WTC11 (cell line): Measurements from ENCODE around the gene SCML1. TPM values are rescaled to one million over a fixed set of nuclear protein-coding genes. Genes with fewer than 3 reads are reported as not detected.

Source experiments
- ATAC-seq: fragments of 200-7000 bp; cut with Tn5 transposase; 2 replicates; pipeline ENCODE4 v1.10.0; 2021; ENCODE audit warnings: mild to moderate bottlenecking, moderate library complexity
- CTCF ChIA-PET: fragments of 300-600 bp; sonication (Branson Sonifier 250); formaldehyde crosslinking; loops from one replicate; lab custom pipeline; 2021; ENCODE audit warnings: antibody characterized with exemption; lab: Charles Lee
- POLR2A ChIA-PET: fragments of 350-600 bp; sonication (Branson Sonifier 250); formaldehyde crosslinking; loops from one replicate; lab custom pipeline; 2021; ENCODE audit warnings: antibody characterized with exemption; lab: Charles Lee
- DNase-seq: peaks from one replicate; pipeline ENCODE4 v3.0.0; 2021; ENCODE audit warnings: low spot score
- H3K27ac Mint-ChIP-seq: 2 replicates; pipeline ENCODE4 v1.8.0; 2021; ENCODE audit warnings: mixed read lengths
- H3K27me3 Mint-ChIP-seq: 2 replicates; pipeline ENCODE4 v1.8.0; 2021; ENCODE audit warnings: low read depth, mild to moderate bottlenecking, moderate library complexity, mixed read lengths
- H3K36me3 Mint-ChIP-seq: 2 replicates; pipeline ENCODE4 v1.8.0; 2021; ENCODE audit warnings: mixed read lengths
- H3K4me1 Mint-ChIP-seq: 2 replicates; pipeline ENCODE4 v1.8.0; 2022; ENCODE audit warnings: mixed read lengths
- H3K4me3 Mint-ChIP-seq: 2 replicates; pipeline ENCODE4 v1.8.0; 2021; ENCODE audit warnings: mild to moderate bottlenecking, moderate library complexity, mixed read lengths
- H3K9me3 Mint-ChIP-seq: 2 replicates; pipeline ENCODE4 v1.8.0; 2021; ENCODE audit warnings: mixed read lengths
- HMGA2 ChIP-seq: fragments of 250-450 bp; sonication (Bioruptor Pico); IDR thresholded peaks from 2 replicates; pipeline ENCODE4 v1.4.0; 2021; ENCODE audit warnings: mild to moderate bottlenecking, moderate library complexity
- KAT7 ChIP-seq: sonication (generic); formaldehyde crosslinking; IDR thresholded peaks from 2 replicates; pipeline ENCODE4 v1.8.1; 2023; ENCODE audit warnings: missing genetic modification reagents, mild to moderate bottlenecking, borderline replicate concordance
- MXD4 ChIP-seq: fragments of 250-450 bp; sonication (Bioruptor Pico); IDR thresholded peaks from 2 replicates; pipeline ENCODE4 v1.8.0; 2021; ENCODE audit warnings: mild to moderate bottlenecking, moderate library complexity, borderline replicate concordance
- NFE2L1 ChIP-seq: sonication (generic); formaldehyde crosslinking; IDR thresholded peaks from 2 replicates; pipeline ENCODE4 v1.8.1; 2023; ENCODE audit warnings: missing genetic modification reagents
- RELA ChIP-seq: sonication (generic); formaldehyde crosslinking; IDR thresholded peaks from 2 replicates; pipeline ENCODE4 v1.8.1; 2022; ENCODE audit warnings: missing genetic modification reagents, mild to moderate bottlenecking, borderline replicate concordance
- SMAD3 ChIP-seq: sonication (generic); formaldehyde crosslinking; IDR thresholded peaks from 2 replicates; pipeline ENCODE4 v1.8.0; 2022; ENCODE audit warnings: missing genetic modification reagents, mild to moderate bottlenecking, borderline replicate concordance
- SMAD4 ChIP-seq: sonication (generic); formaldehyde crosslinking; IDR thresholded peaks from 2 replicates; pipeline ENCODE4 v1.8.0; 2022; ENCODE audit warnings: mild to moderate bottlenecking, missing genetic modification reagents
- TEAD4 ChIP-seq: sonication (generic); formaldehyde crosslinking; IDR thresholded peaks from 2 replicates; pipeline ENCODE4 v1.8.0; 2022; ENCODE audit warnings: mild to moderate bottlenecking, missing genetic modification reagents
- ZNF232 ChIP-seq: sonication (generic); formaldehyde crosslinking; IDR thresholded peaks from 2 replicates; pipeline ENCODE4 v1.8.0; 2022; ENCODE audit warnings: mild to moderate bottlenecking, missing genetic modification reagents
- ZNF671 ChIP-seq: fragments of 250-450 bp; sonication (Bioruptor Pico); IDR thresholded peaks from 2 replicates; pipeline ENCODE4 v1.8.0; 2021; ENCODE audit warnings: mild to moderate bottlenecking
- total RNA-seq: library from RNA; stranded (reverse); gene quantifications from 3 replicates; pipeline ENCODE4 v1.2.3, GENCODE V29; 2021
- TF ChIP-seq, protein P1 (sequence below): sonication (generic); formaldehyde crosslinking; IDR thresholded peaks from 2 replicates; pipeline ENCODE4 v1.8.1; 2022; ENCODE audit warnings: mild to moderate bottlenecking, missing genetic modification reagents, moderate library complexity, borderline replicate concordance
- TF ChIP-seq, protein P2 (sequence below): sonication (generic); formaldehyde crosslinking; IDR thresholded peaks from 2 replicates; pipeline ENCODE4 v1.8.1; 2022; ENCODE audit warnings: missing genetic modification reagents, borderline replicate concordance
- TF ChIP-seq, protein P3 (sequence below): sonication (generic); formaldehyde crosslinking; IDR thresholded peaks from 2 replicates; pipeline ENCODE4 v1.8.0; 2022; ENCODE audit warnings: mild to moderate bottlenecking, missing genetic modification reagents
- TF ChIP-seq, protein P4 (sequence below): sonication (generic); formaldehyde crosslinking; IDR thresholded peaks from 2 replicates; pipeline ENCODE4 v1.8.0; 2022; ENCODE audit warnings: missing genetic modification reagents
- TF ChIP-seq, protein P5 (sequence below): sonication (generic); formaldehyde crosslinking; IDR thresholded peaks from 2 replicates; pipeline ENCODE4 v1.8.1; 2023; ENCODE audit warnings: mild to moderate bottlenecking, missing genetic modification reagents, moderate library complexity
- TF ChIP-seq, protein P6 (sequence below): sonication (generic); formaldehyde crosslinking; IDR thresholded peaks from 2 replicates; pipeline ENCODE4 v1.8.1; 2023; ENCODE audit warnings: mild to moderate bottlenecking, missing genetic modification reagents, borderline replicate concordance
- TF ChIP-seq, protein P7 (sequence below): sonication (generic); formaldehyde crosslinking; conservative IDR thresholded peaks from 2 replicates; pipeline ENCODE4 v1.8.1; 2022; ENCODE audit warnings: mild to moderate bottlenecking, missing genetic modification reagents
- TF ChIP-seq, protein P8 (sequence below): sonication (generic); formaldehyde crosslinking; IDR thresholded peaks from 2 replicates; pipeline ENCODE4 v1.8.0; 2022; ENCODE audit warnings: mild to moderate bottlenecking, missing genetic modification reagents

SCML1 gene
- total RNA-seq, 1 experiment from 2014 or later, result 2.3 TPM

DNA sequence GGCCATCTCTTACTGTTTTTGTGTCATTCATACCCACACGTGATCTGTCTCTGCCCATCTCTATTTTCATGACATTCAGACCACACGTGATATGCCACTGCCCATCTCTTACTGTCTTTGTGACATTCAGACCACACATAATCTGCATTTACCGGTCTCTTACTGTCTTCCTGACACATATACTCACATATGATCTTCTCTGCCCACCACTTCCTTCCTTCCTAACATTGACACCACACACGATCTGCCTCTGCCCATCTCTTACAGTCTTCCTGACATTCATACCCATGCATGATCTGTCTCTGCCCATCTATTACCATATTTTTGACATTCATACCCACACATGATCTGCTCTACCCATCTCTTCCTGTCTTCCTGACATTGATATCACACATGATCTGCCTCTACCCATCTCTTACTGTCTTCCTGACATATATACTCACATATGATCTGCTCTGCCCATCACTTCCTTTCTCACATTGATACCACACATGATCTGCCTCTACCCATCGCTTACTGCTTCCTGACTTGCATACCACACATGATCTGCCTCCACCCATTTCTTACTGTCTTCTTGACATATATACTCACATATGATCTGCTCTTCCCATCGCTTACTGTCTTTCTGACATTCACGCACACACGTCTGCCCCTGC is 36.1 kb downstream of the SCML1 start:
- DNase-seq (no peak), ATAC-seq (no peak)
- ChIA-PET POLR2A (no interaction called here), CTCF (no interaction called here)
- Mint-ChIP-seq H3K4me1 (no peaks in the 10 kb centered on the region), H3K27me3 (no peaks in the 10 kb centered on the region), H3K9me3 (no peaks in the 10 kb centered on the region; the same call in 1 of the 2 replicates), H3K27ac (no peak overlapping the region), H3K4me3 (no peak overlapping the region), H3K36me3 (no peaks in the 10 kb centered on the region)
- TF ChIP-seq HMGA2 (no peak), NFE2L1 (CRISPR knock-in tag) (no peak), KAT7 (CRISPR knock-in tag) (no peak), TEAD4 (CRISPR knock-in tag) (no peak)
- TF ChIP-seq, protein P1, sequence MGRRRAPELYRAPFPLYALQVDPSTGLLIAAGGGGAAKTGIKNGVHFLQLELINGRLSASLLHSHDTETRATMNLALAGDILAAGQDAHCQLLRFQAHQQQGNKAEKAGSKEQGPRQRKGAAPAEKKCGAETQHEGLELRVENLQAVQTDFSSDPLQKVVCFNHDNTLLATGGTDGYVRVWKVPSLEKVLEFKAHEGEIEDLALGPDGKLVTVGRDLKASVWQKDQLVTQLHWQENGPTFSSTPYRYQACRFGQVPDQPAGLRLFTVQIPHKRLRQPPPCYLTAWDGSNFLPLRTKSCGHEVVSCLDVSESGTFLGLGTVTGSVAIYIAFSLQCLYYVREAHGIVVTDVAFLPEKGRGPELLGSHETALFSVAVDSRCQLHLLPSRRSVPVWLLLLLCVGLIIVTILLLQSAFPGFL (CRISPR knock-in tag), result no peak
- TF ChIP-seq, protein P2, sequence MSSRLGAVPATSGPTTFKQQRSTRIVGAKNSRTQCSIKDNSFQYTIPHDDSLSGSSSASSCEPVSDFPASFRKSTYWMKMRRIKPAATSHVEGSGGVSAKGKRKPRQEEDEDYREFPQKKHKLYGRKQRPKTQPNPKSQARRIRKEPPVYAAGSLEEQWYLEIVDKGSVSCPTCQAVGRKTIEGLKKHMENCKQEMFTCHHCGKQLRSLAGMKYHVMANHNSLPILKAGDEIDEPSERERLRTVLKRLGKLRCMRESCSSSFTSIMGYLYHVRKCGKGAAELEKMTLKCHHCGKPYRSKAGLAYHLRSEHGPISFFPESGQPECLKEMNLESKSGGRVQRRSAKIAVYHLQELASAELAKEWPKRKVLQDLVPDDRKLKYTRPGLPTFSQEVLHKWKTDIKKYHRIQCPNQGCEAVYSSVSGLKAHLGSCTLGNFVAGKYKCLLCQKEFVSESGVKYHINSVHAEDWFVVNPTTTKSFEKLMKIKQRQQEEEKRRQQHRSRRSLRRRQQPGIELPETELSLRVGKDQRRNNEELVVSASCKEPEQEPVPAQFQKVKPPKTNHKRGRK (CRISPR knock-in tag), result no peak
- TF ChIP-seq, protein P3, sequence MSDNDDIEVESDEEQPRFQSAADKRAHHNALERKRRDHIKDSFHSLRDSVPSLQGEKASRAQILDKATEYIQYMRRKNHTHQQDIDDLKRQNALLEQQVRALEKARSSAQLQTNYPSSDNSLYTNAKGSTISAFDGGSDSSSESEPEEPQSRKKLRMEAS (CRISPR knock-in tag), result no peak

DNA sequence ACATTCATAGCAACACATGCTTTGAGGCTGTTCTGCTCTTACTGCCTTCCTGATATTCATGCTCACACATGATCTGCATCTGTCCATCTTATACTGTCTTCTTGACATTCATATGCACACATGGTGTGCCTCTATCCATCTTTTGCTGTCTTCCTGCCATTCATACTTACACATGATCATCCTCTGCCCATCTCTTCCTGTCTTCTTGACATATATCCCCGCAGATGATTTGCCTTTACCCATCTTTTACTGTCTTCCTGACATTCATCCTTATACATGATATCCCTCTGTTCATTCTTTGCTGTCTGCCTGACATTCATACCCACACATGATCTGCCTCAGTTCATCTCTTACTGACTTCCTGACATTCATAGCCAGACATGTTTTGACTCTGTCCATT is 36.8 kb downstream of the SCML1 start:
- Mint-ChIP-seq H3K36me3 (no peaks in the 10 kb centered on the region), H3K4me1 (peaks cover 4% of the 10 kb centered on the region), H3K27ac (no peak overlapping the region)
- TF ChIP-seq RELA (CRISPR knock-in tag), result no peak
- no peak for TF ChIP-seq ZNF232 (CRISPR knock-in tag)
- TF ChIP-seq, protein P4, sequence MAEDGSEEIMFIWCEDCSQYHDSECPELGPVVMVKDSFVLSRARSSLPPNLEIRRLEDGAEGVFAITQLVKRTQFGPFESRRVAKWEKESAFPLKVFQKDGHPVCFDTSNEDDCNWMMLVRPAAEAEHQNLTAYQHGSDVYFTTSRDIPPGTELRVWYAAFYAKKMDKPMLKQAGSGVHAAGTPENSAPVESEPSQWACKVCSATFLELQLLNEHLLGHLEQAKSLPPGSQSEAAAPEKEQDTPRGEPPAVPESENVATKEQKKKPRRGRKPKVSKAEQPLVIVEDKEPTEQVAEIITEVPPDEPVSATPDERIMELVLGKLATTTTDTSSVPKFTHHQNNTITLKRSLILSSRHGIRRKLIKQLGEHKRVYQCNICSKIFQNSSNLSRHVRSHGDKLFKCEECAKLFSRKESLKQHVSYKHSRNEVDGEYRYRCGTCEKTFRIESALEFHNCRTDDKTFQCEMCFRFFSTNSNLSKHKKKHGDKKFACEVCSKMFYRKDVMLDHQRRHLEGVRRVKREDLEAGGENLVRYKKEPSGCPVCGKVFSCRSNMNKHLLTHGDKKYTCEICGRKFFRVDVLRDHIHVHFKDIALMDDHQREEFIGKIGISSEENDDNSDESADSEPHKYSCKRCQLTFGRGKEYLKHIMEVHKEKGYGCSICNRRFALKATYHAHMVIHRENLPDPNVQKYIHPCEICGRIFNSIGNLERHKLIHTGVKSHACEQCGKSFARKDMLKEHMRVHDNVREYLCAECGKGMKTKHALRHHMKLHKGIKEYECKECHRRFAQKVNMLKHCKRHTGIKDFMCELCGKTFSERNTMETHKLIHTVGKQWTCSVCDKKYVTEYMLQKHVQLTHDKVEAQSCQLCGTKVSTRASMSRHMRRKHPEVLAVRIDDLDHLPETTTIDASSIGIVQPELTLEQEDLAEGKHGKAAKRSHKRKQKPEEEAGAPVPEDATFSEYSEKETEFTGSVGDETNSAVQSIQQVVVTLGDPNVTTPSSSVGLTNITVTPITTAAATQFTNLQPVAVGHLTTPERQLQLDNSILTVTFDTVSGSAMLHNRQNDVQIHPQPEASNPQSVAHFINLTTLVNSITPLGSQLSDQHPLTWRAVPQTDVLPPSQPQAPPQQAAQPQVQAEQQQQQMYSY (CRISPR knock-in tag), result no peak
- no peak for TF ChIP-seq HMGA2
- TF ChIP-seq, protein P5, sequence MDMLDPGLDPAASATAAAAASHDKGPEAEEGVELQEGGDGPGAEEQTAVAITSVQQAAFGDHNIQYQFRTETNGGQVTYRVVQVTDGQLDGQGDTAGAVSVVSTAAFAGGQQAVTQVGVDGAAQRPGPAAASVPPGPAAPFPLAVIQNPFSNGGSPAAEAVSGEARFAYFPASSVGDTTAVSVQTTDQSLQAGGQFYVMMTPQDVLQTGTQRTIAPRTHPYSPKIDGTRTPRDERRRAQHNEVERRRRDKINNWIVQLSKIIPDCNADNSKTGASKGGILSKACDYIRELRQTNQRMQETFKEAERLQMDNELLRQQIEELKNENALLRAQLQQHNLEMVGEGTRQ (CRISPR knock-in tag), result no peak
- no peak for TF ChIP-seq SMAD3 (CRISPR knock-in tag)
- TF ChIP-seq, protein P6, sequence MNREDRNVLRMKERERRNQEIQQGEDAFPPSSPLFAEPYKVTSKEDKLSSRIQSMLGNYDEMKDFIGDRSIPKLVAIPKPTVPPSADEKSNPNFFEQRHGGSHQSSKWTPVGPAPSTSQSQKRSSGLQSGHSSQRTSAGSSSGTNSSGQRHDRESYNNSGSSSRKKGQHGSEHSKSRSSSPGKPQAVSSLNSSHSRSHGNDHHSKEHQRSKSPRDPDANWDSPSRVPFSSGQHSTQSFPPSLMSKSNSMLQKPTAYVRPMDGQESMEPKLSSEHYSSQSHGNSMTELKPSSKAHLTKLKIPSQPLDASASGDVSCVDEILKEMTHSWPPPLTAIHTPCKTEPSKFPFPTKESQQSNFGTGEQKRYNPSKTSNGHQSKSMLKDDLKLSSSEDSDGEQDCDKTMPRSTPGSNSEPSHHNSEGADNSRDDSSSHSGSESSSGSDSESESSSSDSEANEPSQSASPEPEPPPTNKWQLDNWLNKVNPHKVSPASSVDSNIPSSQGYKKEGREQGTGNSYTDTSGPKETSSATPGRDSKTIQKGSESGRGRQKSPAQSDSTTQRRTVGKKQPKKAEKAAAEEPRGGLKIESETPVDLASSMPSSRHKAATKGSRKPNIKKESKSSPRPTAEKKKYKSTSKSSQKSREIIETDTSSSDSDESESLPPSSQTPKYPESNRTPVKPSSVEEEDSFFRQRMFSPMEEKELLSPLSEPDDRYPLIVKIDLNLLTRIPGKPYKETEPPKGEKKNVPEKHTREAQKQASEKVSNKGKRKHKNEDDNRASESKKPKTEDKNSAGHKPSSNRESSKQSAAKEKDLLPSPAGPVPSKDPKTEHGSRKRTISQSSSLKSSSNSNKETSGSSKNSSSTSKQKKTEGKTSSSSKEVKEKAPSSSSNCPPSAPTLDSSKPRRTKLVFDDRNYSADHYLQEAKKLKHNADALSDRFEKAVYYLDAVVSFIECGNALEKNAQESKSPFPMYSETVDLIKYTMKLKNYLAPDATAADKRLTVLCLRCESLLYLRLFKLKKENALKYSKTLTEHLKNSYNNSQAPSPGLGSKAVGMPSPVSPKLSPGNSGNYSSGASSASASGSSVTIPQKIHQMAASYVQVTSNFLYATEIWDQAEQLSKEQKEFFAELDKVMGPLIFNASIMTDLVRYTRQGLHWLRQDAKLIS, result no peak
- TF ChIP-seq, protein P7, sequence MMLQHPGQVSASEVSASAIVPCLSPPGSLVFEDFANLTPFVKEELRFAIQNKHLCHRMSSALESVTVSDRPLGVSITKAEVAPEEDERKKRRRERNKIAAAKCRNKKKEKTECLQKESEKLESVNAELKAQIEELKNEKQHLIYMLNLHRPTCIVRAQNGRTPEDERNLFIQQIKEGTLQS (CRISPR knock-in tag), result no peak
- no peak for TF ChIP-seq MXD4
- TF ChIP-seq, protein P8, sequence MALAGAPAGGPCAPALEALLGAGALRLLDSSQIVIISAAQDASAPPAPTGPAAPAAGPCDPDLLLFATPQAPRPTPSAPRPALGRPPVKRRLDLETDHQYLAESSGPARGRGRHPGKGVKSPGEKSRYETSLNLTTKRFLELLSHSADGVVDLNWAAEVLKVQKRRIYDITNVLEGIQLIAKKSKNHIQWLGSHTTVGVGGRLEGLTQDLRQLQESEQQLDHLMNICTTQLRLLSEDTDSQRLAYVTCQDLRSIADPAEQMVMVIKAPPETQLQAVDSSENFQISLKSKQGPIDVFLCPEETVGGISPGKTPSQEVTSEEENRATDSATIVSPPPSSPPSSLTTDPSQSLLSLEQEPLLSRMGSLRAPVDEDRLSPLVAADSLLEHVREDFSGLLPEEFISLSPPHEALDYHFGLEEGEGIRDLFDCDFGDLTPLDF, result no peak
- no peak for TF ChIP-seq ZNF671 (CRISPR knock-in tag)
- no peak for TF ChIP-seq SMAD4

More for the DNA sequence above, 36.8 kb downstream of the SCML1 start:
- no peaks in the 10 kb centered on the region for H3K27me3 Mint-ChIP-seq
- no peak for ATAC-seq
- H3K4me3 Mint-ChIP-seq, result no peak overlapping the region
- ChIA-PET POLR2A (no interaction called here), CTCF (no interaction called here)
- H3K9me3 Mint-ChIP-seq, result no peaks in the 10 kb centered on the region; the same call in 1 of the 2 replicates
- no peak for DNase-seq
